Midbrain (tissue), 1 donor: Measurements from ENCODE around the gene CACNG7.

Experiments
- DNase-seq: peaks from one replicate; lab custom pipeline; 2025; lab: John Stamatoyannopoulos, UW

CACNG7 gene

GRCh38 chr19:53982611-53983010 is 73.5 kb downstream of the CACNG7 start:
- DNase-seq: no peak

- no peak for DNase-seq
These were observed 74.6 kb downstream of the CACNG7 start for GRCh38 chr19:53983457-53984289.

DNA sequence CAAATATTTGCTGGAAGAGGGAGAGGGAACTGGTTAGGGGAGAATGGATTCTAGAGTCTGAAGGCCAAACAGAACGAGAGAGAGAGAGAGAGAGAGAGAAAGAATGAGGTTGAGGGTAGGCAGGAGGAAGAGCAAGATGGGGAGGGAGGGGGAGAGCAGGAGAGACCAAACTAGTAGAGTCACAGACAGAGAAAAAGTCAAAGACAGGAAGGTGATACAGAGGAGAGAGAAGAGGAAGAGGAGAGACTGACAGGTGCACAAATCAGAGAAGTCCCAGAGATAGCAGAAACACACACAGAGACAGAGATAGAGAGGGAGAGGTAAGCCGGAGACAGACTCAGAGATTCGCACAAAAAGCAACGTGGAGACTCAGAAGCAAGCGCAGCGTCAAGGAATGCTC is 76.8 kb downstream of the CACNG7 start:
- DNase-seq: no peak

DNA sequence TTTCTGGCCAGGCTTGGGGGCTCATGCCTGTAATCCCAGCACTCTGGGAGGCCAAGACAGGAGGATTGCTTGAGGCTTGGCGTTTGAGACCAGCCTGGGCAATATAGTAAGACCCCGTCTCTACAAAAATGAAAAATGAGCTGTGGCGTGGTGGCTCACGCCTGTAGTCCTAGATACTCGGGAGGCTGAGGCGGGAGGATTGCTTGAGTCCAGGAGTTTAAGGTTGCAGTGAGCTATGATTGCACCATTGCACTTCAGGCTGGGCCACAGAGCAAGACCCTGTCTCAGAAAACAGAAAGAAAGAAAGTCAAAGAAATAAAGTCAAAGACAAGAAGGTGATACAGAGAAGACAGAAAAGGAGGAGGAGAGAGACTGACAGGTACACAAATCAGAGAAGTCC is 79.9 kb downstream of the CACNG7 start:
- DNase-seq: no peak

- DNase-seq: peak; percentile 14
These were observed 80.8 kb downstream of the CACNG7 start for GRCh38 chr19:53989600-53990533.

GRCh38 chr19:53991224-53992113 is 82.4 kb downstream of the CACNG7 start, which contains the start of gene CACNG6:
TSS of gene CACNG6 (plus strand) at chr19:53991637. CDS start at chr19:53992878, 1,241 bp downstream.
- DNase-seq: no peak

GRCh38 chr19:53992211-53992610 is 83.1 kb downstream of the CACNG7 start:
- no peak for DNase-seq

- DNase-seq: no peak
These were observed 83.7 kb downstream of the CACNG7 start for GRCh38 chr19:53992815-53993214.

- no peak for DNase-seq
These were observed 84.4 kb downstream of the CACNG7 start for GRCh38 chr19:53993448-53993847.
